Brain microvascular endothelial cell (primary cell): ENCODE measurements around the gene TMEM87B.

Source experiments
- DNase-seq: peaks from one replicate; pipeline ENCODE4 v3.0.0-alpha.2; 2020
- H3K27ac ChIP-seq: fragments of 250-450 bp; sonication (Bioruptor Pico); 2 replicates; pipeline ENCODE4 v1.5.1; 2020; ENCODE audit warnings: mild to moderate bottlenecking, moderate library complexity
- H3K27me3 ChIP-seq: fragments of 250-450 bp; sonication (Bioruptor Pico); replicated peaks from 2 replicates; pipeline ENCODE4 v1.5.1; 2020; ENCODE audit warnings: mild to moderate bottlenecking
- H3K36me3 ChIP-seq: fragments of 250-450 bp; sonication (Bioruptor Pico); replicated peaks from 2 replicates; pipeline ENCODE4 v1.5.1; 2020; ENCODE audit warnings: mild to moderate bottlenecking
- H3K4me3 ChIP-seq: 2 replicates; pipeline ENCODE4 v1.5.1; 2011; ENCODE audit warnings: low read depth, mild to moderate bottlenecking, control low read depth, low read length, moderate library complexity
- in situ Hi-C: cut with HindIII; loops from 2 replicates; pipeline ENCODE4 v1.10.0; 2017; ENCODE audit warnings: low sequenced_read_pairs, low pct_ligation_motif_present
- TF ChIP-seq, protein P1 (sequence below): IDR thresholded peaks from 2 replicates; pipeline ENCODE4 v1.5.1; 2011; ENCODE audit warnings: low read depth, mild to moderate bottlenecking, moderate library complexity, low read length, control low read depth, inconsistent platforms; ENCODE audit errors: missing control alignments

TMEM87B gene

DNA sequence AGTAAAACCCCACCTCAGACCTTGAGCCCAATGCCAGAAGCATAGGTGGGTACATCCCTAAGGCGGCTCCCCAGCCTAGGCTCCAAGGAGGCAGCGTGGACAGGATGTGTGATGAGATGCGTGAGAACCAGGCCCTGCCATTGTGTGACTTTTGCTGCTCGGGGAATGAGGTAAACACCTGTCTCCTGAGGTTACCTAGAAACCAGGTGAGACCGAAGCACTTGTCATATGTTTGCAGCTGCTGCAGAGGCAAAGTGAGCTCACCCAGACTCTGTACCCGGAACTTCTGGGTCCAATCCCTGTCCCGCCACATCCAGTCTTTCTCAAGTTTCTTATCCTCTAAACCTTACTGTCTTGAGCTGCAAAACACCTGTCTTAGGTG lies 86.5 kb downstream of the TMEM87B start:
- TF ChIP-seq, protein P1, sequence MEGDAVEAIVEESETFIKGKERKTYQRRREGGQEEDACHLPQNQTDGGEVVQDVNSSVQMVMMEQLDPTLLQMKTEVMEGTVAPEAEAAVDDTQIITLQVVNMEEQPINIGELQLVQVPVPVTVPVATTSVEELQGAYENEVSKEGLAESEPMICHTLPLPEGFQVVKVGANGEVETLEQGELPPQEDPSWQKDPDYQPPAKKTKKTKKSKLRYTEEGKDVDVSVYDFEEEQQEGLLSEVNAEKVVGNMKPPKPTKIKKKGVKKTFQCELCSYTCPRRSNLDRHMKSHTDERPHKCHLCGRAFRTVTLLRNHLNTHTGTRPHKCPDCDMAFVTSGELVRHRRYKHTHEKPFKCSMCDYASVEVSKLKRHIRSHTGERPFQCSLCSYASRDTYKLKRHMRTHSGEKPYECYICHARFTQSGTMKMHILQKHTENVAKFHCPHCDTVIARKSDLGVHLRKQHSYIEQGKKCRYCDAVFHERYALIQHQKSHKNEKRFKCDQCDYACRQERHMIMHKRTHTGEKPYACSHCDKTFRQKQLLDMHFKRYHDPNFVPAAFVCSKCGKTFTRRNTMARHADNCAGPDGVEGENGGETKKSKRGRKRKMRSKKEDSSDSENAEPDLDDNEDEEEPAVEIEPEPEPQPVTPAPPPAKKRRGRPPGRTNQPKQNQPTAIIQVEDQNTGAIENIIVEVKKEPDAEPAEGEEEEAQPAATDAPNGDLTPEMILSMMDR: no peak
- no peak for DNase-seq
- in situ Hi-C loops: no loop called here

GRCh38 chr2:112142525-112143078 lies 87.5 kb downstream of the TMEM87B start:
- no peak overlapping the region for H3K27ac ChIP-seq
- H3K36me3 ChIP-seq: no peaks in the 10 kb centered on the region
- H3K4me3 ChIP-seq: no peak overlapping the region
- TF ChIP-seq, protein P1: no peak
- in situ Hi-C loops: no loop called here
- no peak for DNase-seq
- peaks cover 1% of the 10 kb centered on the region for H3K27me3 ChIP-seq

More for the DNA sequence above, 86.5 kb downstream of the TMEM87B start:
- H3K4me3 ChIP-seq: no peak overlapping the region
- H3K27me3 ChIP-seq: peaks cover 1% of the 10 kb centered on the region
- H3K36me3 ChIP-seq: no peaks in the 10 kb centered on the region
- H3K27ac ChIP-seq: no peak overlapping the region

- H3K27ac ChIP-seq: no peak overlapping the region
- peaks cover 1% of the 10 kb centered on the region for H3K27me3 ChIP-seq
- no peak overlapping the region for H3K4me3 ChIP-seq
- in situ Hi-C loops: no loop called here
- no peak for DNase-seq
- TF ChIP-seq, protein P1: no peak
- H3K36me3 ChIP-seq: no peaks in the 10 kb centered on the region
Measured at GRCh38 chr2:112143150-112143549, 88.1 kb downstream of the TMEM87B start.

- Histone ChIP-seq H3K27me3 (peaks cover 1% of the 10 kb centered on the region), H3K27ac (no peak overlapping the region), H3K4me3 (no peak overlapping the region), H3K36me3 (no peaks in the 10 kb centered on the region)
- in situ Hi-C loops: no loop called here
- TF ChIP-seq, protein P1: no peak
- DNase-seq: no peak
Measured at GRCh38 chr2:112144966-112145365, 89.9 kb downstream of the TMEM87B start.

DNA sequence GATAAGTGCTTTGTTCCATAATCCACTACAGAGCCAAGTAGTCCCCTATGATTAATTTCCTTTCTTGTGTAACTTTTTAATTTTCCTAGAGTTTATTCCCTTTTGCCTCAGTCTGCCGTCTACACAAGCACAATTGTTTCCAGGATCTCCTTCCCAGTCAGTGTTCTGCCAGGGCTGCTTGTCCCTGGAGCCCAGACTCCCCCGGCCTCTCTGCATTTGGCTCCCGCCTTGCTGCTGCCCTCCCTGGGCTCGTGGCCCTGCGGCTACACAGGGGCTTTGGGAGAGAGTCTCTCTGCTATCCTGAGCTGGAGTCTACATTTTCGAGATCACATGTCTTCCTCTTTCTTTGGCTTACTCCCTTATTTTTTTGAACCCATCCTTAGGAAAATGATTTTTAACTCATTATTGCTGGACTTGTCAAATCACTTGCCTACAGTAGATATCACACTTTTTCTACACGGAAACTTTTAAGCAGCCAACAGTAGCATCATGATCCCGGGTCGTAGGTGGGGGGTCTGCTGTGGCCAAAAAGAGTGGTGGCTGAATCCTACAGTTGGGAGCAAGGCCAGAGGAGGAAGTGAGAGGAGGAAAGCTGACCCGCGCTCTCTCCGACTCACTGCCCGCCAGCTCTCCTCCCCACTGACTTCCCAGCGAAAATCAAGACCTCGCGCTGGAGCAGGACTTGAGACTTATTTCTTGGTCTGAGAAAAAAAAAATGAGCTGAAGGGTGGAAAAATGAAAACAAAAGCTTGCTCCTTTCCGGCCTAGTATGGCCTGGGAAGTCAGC lies 92.5 kb downstream of the TMEM87B start:
- Histone ChIP-seq H3K4me3 (no peak overlapping the region), H3K27me3 (no peaks in the 10 kb centered on the region), H3K27ac (no peak overlapping the region), H3K36me3 (no peaks in the 10 kb centered on the region)
- no peak for DNase-seq
- TF ChIP-seq, protein P1: no peak
- in situ Hi-C loops: no loop called here
